GM19438 (cell line): Measurements from ENCODE around the gene LLCFC1.

Experiments used
- ATAC-seq: cut with Tn5 transposase; IDR thresholded peaks from one replicate; pipeline ENCODE4 v1.9.1; 2021; ENCODE audit warnings: low read depth; ENCODE audit not compliant: unreplicated experiment

The LLCFC1 gene

GRCh38 chr7:142908921-142909890 is 30.1 kb upstream of the LLCFC1 start:
- ATAC-seq, result no peak

GRCh38 chr7:142910031-142910433 is 29.3 kb upstream of the LLCFC1 start:
- ATAC-seq, result no peak

- no peak for ATAC-seq
These were observed 28.8 kb upstream of the LLCFC1 start for GRCh38 chr7:142910481-142910880.

GRCh38 chr7:142913051-142913450 is 26.2 kb upstream of the LLCFC1 start:
- ATAC-seq, result no peak

GRCh38 chr7:142913566-142913965 is 25.7 kb upstream of the LLCFC1 start:
- ATAC-seq, result no peak

- ATAC-seq, result no peak
These were observed 25.2 kb upstream of the LLCFC1 start for GRCh38 chr7:142914121-142914520.

GRCh38 chr7:142915315-142915714 is 24.0 kb upstream of the LLCFC1 start:
- no peak for ATAC-seq

- no peak for ATAC-seq
These were observed 22.8 kb upstream of the LLCFC1 start for GRCh38 chr7:142916508-142916907.

- no peak for ATAC-seq
These were observed 21.8 kb upstream of the LLCFC1 start for GRCh38 chr7:142917447-142917846.

GRCh38 chr7:142918901-142919300 is 20.4 kb upstream of the LLCFC1 start:
- no peak for ATAC-seq

- ATAC-seq, result no peak
These were observed 19.6 kb upstream of the LLCFC1 start for GRCh38 chr7:142919656-142920055.

GRCh38 chr7:142923391-142923790 is 15.9 kb upstream of the LLCFC1 start:
- no peak for ATAC-seq

- no peak for ATAC-seq
These were observed 13.9 kb upstream of the LLCFC1 start for GRCh38 chr7:142925413-142925812.

- no peak for ATAC-seq
These were observed 12.1 kb upstream of the LLCFC1 start for GRCh38 chr7:142927085-142927745.

- no peak for ATAC-seq
These were observed 11.3 kb upstream of the LLCFC1 start for GRCh38 chr7:142927949-142928348.

- no peak for ATAC-seq
These were observed 9.1 kb upstream of the LLCFC1 start for GRCh38 chr7:142930126-142930730.

- no peak for ATAC-seq
These were observed 6.7 kb upstream of the LLCFC1 start for GRCh38 chr7:142932386-142933091.

GRCh38 chr7:142933092-142933475 is 6.2 kb upstream of the LLCFC1 start:
- ATAC-seq, result no peak

- no peak for ATAC-seq
These were observed 5.7 kb upstream of the LLCFC1 start, which contains the start of gene TRPV5 for GRCh38 chr7:142933624-142934023. TSS of gene TRPV5 (minus strand) at chr7:142933746. CDS start at chr7:142933459, 287 bp downstream.

- ATAC-seq, result no peak
These were observed 5.2 kb upstream of the LLCFC1 start for GRCh38 chr7:142934056-142934455.
